NB4 (cell line): ENCODE data around the gene FTCD.

Source experiments
- DNase-seq: peaks from one replicate; pipeline ENCODE4 v3.0.0; 2010; ENCODE audit warnings: low read depth
- H3K4me3 ChIP-seq: one replicate; pipeline ENCODE4 v1.5.1; 2011; ENCODE audit warnings: mild to moderate bottlenecking, low read depth, low read length, moderate library complexity
- CTCF ChIP-seq: IDR thresholded peaks from one replicate; pipeline ENCODE4 v1.5.1; 2012; ENCODE audit warnings: low read depth, low read length
- MAX ChIP-seq: IDR thresholded peaks from 2 replicates; pipeline ENCODE4 v1.6.1; 2011; ENCODE audit warnings: low read depth, low read length
- MYC ChIP-seq: IDR thresholded peaks from 2 replicates; pipeline ENCODE4 v1.6.1; 2011; ENCODE audit warnings: low read depth, low read length
- POLR2A ChIP-seq: IDR thresholded peaks from 2 replicates; pipeline ENCODE4 v1.6.1; 2011; ENCODE audit warnings: mild to moderate bottlenecking; ENCODE audit not compliant: insufficient read length; ENCODE audit errors: extremely low read depth

FTCD gene

GRCh38 chr21:46126309-46127238, 28.8 kb downstream of the FTCD start:
- no peak for DNase-seq
- TF ChIP-seq POLR2A (no peak), MAX (no peak), CTCF (no peak), MYC (no peak)
- no peak overlapping the region for H3K4me3 ChIP-seq

- no peak for TF ChIP-seq MYC
- TF ChIP-seq CTCF = no peak
- TF ChIP-seq POLR2A = no peak
- no peak for TF ChIP-seq MAX
- DNase-seq = no peak
- H3K4me3 ChIP-seq = no peak overlapping the region
Observed at GRCh38 chr21:46125846-46126301, 29.5 kb downstream of the FTCD start.

DNA sequence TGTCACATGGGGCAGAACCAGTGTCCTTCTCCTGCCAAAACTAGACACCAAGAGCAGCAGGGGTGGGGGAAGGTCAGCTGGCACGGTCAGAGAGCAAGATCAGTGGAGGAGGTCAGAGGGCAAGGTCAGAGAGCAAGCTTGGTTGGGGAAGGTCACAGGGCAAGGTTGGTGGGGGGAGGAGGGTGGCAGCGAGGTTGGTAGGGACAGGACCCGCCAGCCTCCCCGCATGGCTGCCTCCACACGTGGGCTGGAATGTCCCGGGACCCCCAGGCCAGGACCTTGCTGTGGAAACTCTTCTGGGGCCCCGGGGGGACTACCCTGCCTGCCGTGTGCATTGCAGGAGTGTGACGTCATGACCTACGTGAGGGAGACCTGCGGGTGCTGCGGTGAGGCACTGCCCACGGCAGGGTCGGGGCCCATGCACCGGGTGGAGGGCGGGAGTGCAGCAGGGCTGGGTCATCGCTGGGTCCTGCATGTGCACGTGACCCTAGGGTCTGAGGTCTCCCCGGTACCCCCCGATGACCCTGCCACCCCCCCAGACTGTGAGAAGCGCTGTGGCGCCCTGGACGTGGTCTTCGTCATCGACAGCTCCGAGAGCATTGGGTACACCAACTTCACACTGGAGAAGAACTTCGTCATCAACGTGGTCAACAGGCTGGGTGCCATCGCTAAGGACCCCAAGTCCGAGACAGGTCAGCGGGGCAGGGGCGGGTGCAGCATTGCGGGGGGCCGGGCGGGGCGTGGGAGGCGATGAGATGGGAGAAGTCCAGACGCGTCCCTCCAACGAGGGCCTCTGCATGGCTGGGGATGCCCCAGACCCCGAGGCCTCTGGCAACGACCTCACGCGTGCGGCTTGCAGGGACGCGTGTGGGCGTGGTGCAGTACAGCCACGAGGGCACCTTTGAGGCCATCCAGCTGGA, 30.2 kb downstream of the FTCD start:
- DNase-seq = no peak
- no peak for TF ChIP-seq MYC
- TF ChIP-seq POLR2A = no peak
- TF ChIP-seq MAX = no peak
- TF ChIP-seq CTCF = no peak
- H3K4me3 ChIP-seq = no peak overlapping the region

DNA sequence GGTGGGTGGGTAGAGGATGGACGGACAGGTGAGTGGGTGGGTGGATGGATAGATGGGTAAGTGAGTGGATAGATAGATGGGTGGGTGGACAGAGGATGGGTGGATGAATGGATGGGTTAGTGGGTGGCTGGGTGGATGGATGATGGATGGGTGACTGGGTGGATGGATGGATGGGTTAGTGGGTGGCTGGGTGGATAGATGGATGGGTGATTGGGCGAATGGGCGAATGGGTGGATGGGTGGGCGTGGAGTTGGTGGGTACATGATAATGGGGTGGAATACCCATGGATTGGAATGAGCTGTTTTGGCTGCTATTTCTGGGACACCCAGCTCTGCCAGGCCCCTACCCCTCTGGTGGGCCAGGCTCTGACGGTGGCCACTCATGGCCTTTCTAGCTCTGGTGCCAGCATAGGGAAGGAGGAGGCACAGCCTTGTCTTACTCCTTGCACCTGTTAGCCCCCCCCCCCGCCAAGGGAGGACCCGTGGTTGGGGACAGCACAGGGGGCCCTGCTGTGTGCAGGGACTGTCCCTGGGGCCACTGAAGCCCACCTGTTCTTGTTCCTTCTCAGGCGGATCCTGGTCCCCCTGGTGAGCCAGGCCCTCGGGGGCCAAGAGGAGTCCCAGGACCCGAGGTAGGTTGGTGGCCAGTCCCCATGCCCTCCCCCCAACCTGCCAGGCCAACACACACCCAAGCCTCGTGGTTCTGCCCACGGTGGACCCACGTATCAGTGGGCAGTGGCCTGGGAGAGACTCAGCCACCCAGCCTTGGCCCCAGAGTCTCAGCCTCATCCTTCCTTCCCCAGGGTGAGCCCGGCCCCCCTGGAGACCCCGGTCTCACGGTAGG, 31.1 kb downstream of the FTCD start:
- no peak overlapping the region for H3K4me3 ChIP-seq
- no peak for TF ChIP-seq CTCF
- TF ChIP-seq MAX = no peak
- no peak for TF ChIP-seq MYC
- TF ChIP-seq POLR2A = no peak
- DNase-seq = no peak
